PC-3 (cell line): ENCODE results near the gene LRBA. TPM values are rescaled to one million over a fixed set of nuclear protein-coding genes. Genes with fewer than 3 reads are reported as not detected.

Source experiments
- ATAC-seq: fragments of 200-7000 bp; cut with Tn5 transposase; 2 replicates; pipeline ENCODE4 v1.9.1; 2020; ENCODE audit warnings: mild to moderate bottlenecking, moderate library complexity
- BruUV-seq: library from RNA; stranded (reverse); fragments of 400-500 nt; replicated peaks from 2 replicates; lab custom pipeline; 2021; lab: Mats Ljungman, UMichigan
- CTCF ChIA-PET: fragments of 300-600 bp; sonication (Branson Sonifier 250); formaldehyde crosslinking; loops from one replicate; lab custom pipeline; 2022; ENCODE audit warnings: antibody characterized with exemption; lab: Charles Lee
- POLR2A ChIA-PET: fragments of 300-600 bp; sonication (Branson Sonifier 250); formaldehyde crosslinking; loops from one replicate; lab custom pipeline; 2022; ENCODE audit warnings: antibody characterized with exemption; ENCODE audit not compliant: unreplicated experiment; lab: Charles Lee
- DNase-seq: peaks from one replicate; pipeline ENCODE4 v3.0.0-alpha.2; 2015
- H2AFZ ChIP-seq: fragments of 300-600 bp; sonication (generic); 2 replicates; pipeline ENCODE4 v1.6.0; 2016; ENCODE audit warnings: antibody characterized with exemption, low read length
- H3F3A ChIP-seq: fragments of 300-600 bp; sonication (generic); one replicate; pipeline ENCODE4 v1.6.0; 2017; ENCODE audit warnings: antibody characterized with exemption, low read length, control low read depth, mild to moderate bottlenecking; ENCODE audit not compliant: unreplicated experiment
- H3K27ac ChIP-seq: fragments of 300-600 bp; sonication (generic); 2 replicates; pipeline ENCODE4 v1.5.1; 2016; ENCODE audit warnings: mild to moderate bottlenecking, low read length
- H3K27me3 ChIP-seq: fragments of 300-600 bp; sonication (generic); 2 replicates; pipeline ENCODE4 v1.6.1; 2016; ENCODE audit warnings: low read length, mixed read lengths
- H3K36me3 ChIP-seq: fragments of 300-600 bp; sonication (generic); 2 replicates; pipeline ENCODE4 v1.6.1; 2016; ENCODE audit warnings: low read depth, mixed run types, low read length, mixed read lengths
- H3K4me1 ChIP-seq: fragments of 300-600 bp; sonication (generic); 2 replicates; pipeline ENCODE4 v1.5.1; 2016; ENCODE audit warnings: low read length; ENCODE audit not compliant: insufficient read depth
- H3K4me2 ChIP-seq: fragments of 300-600 bp; sonication (generic); 2 replicates; pipeline ENCODE4 v1.6.0; 2016; ENCODE audit warnings: low read length
- H3K4me3 ChIP-seq: fragments of 300-600 bp; sonication (generic); 2 replicates; pipeline ENCODE4 v1.5.1; 2016; ENCODE audit warnings: mild to moderate bottlenecking, low read length, mixed read lengths
- H3K79me2 ChIP-seq: fragments of 300-600 bp; sonication (generic); 2 replicates; pipeline ENCODE4 v1.6.1; 2017; ENCODE audit warnings: low read length, mixed read lengths
- H3K9ac ChIP-seq: fragments of 300-600 bp; sonication (generic); 2 replicates; pipeline ENCODE4 v1.6.0; 2016; ENCODE audit warnings: mild to moderate bottlenecking, low read length
- H3K9me2 ChIP-seq: fragments of 300-600 bp; sonication (generic); replicated peaks from 2 replicates; pipeline ENCODE4 v1.6.1; 2016; ENCODE audit warnings: mixed run types, low read length, mixed read lengths
- H3K9me3 ChIP-seq: fragments of 300-600 bp; sonication (generic); 2 replicates; pipeline ENCODE4 v1.6.1; 2016; ENCODE audit warnings: low read length, mixed read lengths
- H4K20me1 ChIP-seq: fragments of 300-600 bp; sonication (generic); 2 replicates; pipeline ENCODE4 v1.6.1; 2016; ENCODE audit warnings: low read length, mixed read lengths
- EZH2 ChIP-seq: fragments of 300-600 bp; sonication (generic); IDR thresholded peaks from one replicate; pipeline ENCODE4 v1.6.1; 2017; ENCODE audit warnings: antibody characterized with exemption, mild to moderate bottlenecking, low read length; ENCODE audit not compliant: unreplicated experiment
- EZH2phosphoT487 ChIP-seq: fragments of 300-600 bp; sonication (generic); IDR thresholded peaks from 2 replicates; pipeline ENCODE4 v1.6.1; 2018; ENCODE audit warnings: mild to moderate bottlenecking, antibody characterized with exemption, low read length, borderline replicate concordance
- intact Hi-C: fragments of 100-400 bp; cut with micrococcal nuclease; formaldehyde crosslinking; loops from 2 replicates; pipeline ENCODE4 v1.9.0; 2023
- total RNA-seq: library from RNA; depleted of rRNA; stranded (reverse); fragments of >200 nt; gene quantifications from 2 replicates; pipeline ENCODE4 v1.2.3, GENCODE V29; 2014
- TF ChIP-seq, protein P1 (sequence below): fragments of 300-600 bp; sonication (generic); conservative IDR thresholded peaks from 2 replicates; pipeline ENCODE4 v1.5.1; 2017; ENCODE audit warnings: antibody characterized with exemption, low read depth, mild to moderate bottlenecking, low read length

Gene LRBA
- total RNA-seq, 1 experiment from 2014 or later, result 40.8 TPM

- no peaks in the 10 kb centered on the region for H3K36me3 ChIP-seq
- no peaks in the 10 kb centered on the region for H3K27me3 ChIP-seq
- H3K4me3 ChIP-seq, result no peak overlapping the region
- H3K79me2 ChIP-seq, result no peaks in the 10 kb centered on the region
- ChIA-PET POLR2A (no interaction called here), CTCF (no interaction called here)
- H3F3A ChIP-seq, result no peaks in the 10 kb centered on the region
- H3K4me1 ChIP-seq, result no peaks in the 10 kb centered on the region
- no TSS peak for BruUV-seq
- no peak for DNase-seq
- H3K4me2 ChIP-seq, result no peak overlapping the region
- no peak overlapping the region for H3K9ac ChIP-seq
- ATAC-seq, result no peak
- no peaks in the 10 kb centered on the region for H3K9me2 ChIP-seq
- H4K20me1 ChIP-seq, result no peaks in the 10 kb centered on the region
- intact Hi-C loops, result no loop called here
- TF ChIP-seq EZH2 (no peak), EZH2phosphoT487 (no peak)
- TF ChIP-seq, protein P1, sequence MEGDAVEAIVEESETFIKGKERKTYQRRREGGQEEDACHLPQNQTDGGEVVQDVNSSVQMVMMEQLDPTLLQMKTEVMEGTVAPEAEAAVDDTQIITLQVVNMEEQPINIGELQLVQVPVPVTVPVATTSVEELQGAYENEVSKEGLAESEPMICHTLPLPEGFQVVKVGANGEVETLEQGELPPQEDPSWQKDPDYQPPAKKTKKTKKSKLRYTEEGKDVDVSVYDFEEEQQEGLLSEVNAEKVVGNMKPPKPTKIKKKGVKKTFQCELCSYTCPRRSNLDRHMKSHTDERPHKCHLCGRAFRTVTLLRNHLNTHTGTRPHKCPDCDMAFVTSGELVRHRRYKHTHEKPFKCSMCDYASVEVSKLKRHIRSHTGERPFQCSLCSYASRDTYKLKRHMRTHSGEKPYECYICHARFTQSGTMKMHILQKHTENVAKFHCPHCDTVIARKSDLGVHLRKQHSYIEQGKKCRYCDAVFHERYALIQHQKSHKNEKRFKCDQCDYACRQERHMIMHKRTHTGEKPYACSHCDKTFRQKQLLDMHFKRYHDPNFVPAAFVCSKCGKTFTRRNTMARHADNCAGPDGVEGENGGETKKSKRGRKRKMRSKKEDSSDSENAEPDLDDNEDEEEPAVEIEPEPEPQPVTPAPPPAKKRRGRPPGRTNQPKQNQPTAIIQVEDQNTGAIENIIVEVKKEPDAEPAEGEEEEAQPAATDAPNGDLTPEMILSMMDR, result no peak
- H3K9me3 ChIP-seq, result no peaks in the 10 kb centered on the region
- H2AFZ ChIP-seq, result no peak overlapping the region
- H3K27ac ChIP-seq, result no peak overlapping the region
Observed at GRCh38 chr4:151046609-151047008, 31.5 kb upstream of the LRBA start.

DNA sequence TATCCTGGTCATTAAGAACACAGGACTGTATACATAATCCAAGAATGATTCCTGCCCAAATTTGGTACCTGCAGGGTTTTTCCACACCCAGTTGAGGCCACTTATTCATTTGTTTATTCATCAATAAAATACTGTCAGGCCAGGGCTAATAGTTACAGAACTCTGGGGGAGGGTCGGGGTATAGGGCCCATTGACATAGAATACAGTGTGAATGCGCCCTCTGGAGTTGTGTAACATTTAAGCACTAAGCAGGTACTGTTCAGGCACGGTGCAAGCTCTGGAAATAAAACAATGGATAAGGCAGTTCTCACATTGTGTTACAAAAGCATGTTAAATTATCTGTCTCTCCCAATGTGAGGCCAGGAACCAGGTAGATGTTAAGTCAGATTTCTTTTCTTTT is 30.8 kb upstream of the LRBA start:
- intact Hi-C loops, result no loop called here

More for the DNA sequence above, 30.8 kb upstream of the LRBA start:
- no peaks in the 10 kb centered on the region for H3K4me1 ChIP-seq
- H3K79me2 ChIP-seq, result no peaks in the 10 kb centered on the region
- no peaks in the 10 kb centered on the region for H4K20me1 ChIP-seq
- H2AFZ ChIP-seq, result no peak overlapping the region
- no peak overlapping the region for H3K27ac ChIP-seq
- H3K27me3 ChIP-seq, result no peaks in the 10 kb centered on the region
- ATAC-seq, result peak; percentile 27; the same call in 1 of the 2 replicates
- no TSS peak for BruUV-seq
- peak; percentile 8 for DNase-seq
- POLR2A ChIA-PET, result no interaction called here
- H3K9ac ChIP-seq, result no peak overlapping the region
- no peak overlapping the region for H3K4me3 ChIP-seq
- no peak overlapping the region for H3K4me2 ChIP-seq
- CTCF ChIA-PET, result no interaction called here
- no peaks in the 10 kb centered on the region for H3F3A ChIP-seq
- H3K9me3 ChIP-seq, result no peaks in the 10 kb centered on the region
- H3K36me3 ChIP-seq, result no peaks in the 10 kb centered on the region
- TF ChIP-seq, protein P1, result peak; percentile 36; the same call in 1 of the 2 replicates
- TF ChIP-seq EZH2 (no peak), EZH2phosphoT487 (no peak)
- no peaks in the 10 kb centered on the region for H3K9me2 ChIP-seq
